Retinal pigment epithelial cell (primary cell): ENCODE data around the gene CNTROB.
A peak's percentile ranks its signal among the peaks of the same experiment; 100 is the strongest.

ENCODE experiments used
- DNase-seq: peaks from one replicate; pipeline ENCODE4 v3.0.0-alpha.2; 2010; ENCODE audit warnings: low read depth
- H3K4me3 ChIP-seq: 2 replicates; pipeline ENCODE4 v1.5.1; 2011; ENCODE audit warnings: mild to moderate bottlenecking, low read length, control low read depth, moderate library complexity
- CTCF ChIP-seq: conservative IDR thresholded peaks from 2 replicates; pipeline ENCODE4 v1.5.1; 2011; ENCODE audit warnings: low read depth, low read length, control low read depth, inconsistent platforms

The CNTROB gene

GRCh38 chr17:7931709-7932482 lies at the start of gene CNTROB, which contains the start of gene TRAPPC1:
CNTROB (plus strand) TSS chr17:7932206; CDS start chr17:7933080, 874 bp downstream.
TRAPPC1 (minus strand) TSS chr17:7931946; CDS start chr17:7931829, 117 bp downstream.
- peak; percentile 96 for DNase-seq
- no peak for TF ChIP-seq CTCF
- peak within 1 kb of the TSS; percentile 99 for H3K4me3 ChIP-seq

- DNase-seq = no peak
- TF ChIP-seq CTCF = no peak
- no peak overlapping the region for H3K4me3 ChIP-seq
Measured at GRCh38 chr17:7882629-7883028, 49.4 kb upstream of the CNTROB start.

GRCh38 chr17:7883781-7884386 lies 48.1 kb upstream of the CNTROB start:
- DNase-seq = no peak

GRCh38 chr17:7884581-7885366 lies 47.2 kb upstream of the CNTROB start:
- TF ChIP-seq CTCF = no peak
- H3K4me3 ChIP-seq = peak overlapping the region; percentile 79
- no peak for DNase-seq

More at GRCh38 chr17:7883781-7884386, 48.1 kb upstream of the CNTROB start:
- H3K4me3 ChIP-seq = peak overlapping the region; percentile 59
- TF ChIP-seq CTCF = no peak

- DNase-seq = no peak
- no peak for TF ChIP-seq CTCF
- H3K4me3 ChIP-seq = peak overlapping the region; percentile 79
Measured at GRCh38 chr17:7885367-7886226, 46.4 kb upstream of the CNTROB start.

GRCh38 chr17:7886227-7887037 lies 45.6 kb upstream of the CNTROB start:
- peak; percentile 21 for TF ChIP-seq CTCF
- DNase-seq = no peak
- H3K4me3 ChIP-seq = peak overlapping the region; percentile 79
